Vagina (tissue), 2 donors: ENCODE data around the gene OXNAD1. TPM values are rescaled to one million over a fixed set of nuclear protein-coding genes. Genes with fewer than 3 reads are reported as not detected.

Experiments used
- DNase-seq, 2 donors: peaks; one replicate each; pipeline ENCODE4 v3.0.0-alpha.2; 2017; ENCODE audit errors: extremely low spot score in 2 of 2
- H3K27ac ChIP-seq: fragments of 200-600 bp; sonication (generic); one replicate; pipeline ENCODE4 v1.5.1; 2019
- H3K27me3 ChIP-seq: fragments of 200-600 bp; sonication (generic); one replicate; pipeline ENCODE4 v1.5.1; 2019
- H3K36me3 ChIP-seq, 2 donors: fragments of 200-600 bp; sonication (generic); one replicate each; pipeline ENCODE4 v1.5.1; 2017 to 2019
- H3K4me1 ChIP-seq: fragments of 200-600 bp; sonication (generic); one replicate; pipeline ENCODE4 v1.5.1; 2019
- H3K4me3 ChIP-seq, 2 donors: fragments of 200-600 bp; sonication (generic); 1 replicate in 1 of 2; 2 replicates in 1 of 2; pipeline ENCODE4 v1.5.1; 2016 to 2019
- H3K9me3 ChIP-seq: fragments of 200-600 bp; sonication (generic); one replicate; pipeline ENCODE4 v1.5.1; 2019
- CTCF ChIP-seq, 3 experiments: fragments of 450-650 bp in 2 of 3; fragments of 200-600 bp in 1 of 3; sonication (generic) in 1 of 3; IDR thresholded peaks; one replicate each; pipeline ENCODE4 v1.5.1; 2017 to 2019; ENCODE audit warnings: antibody characterized with exemption in 3 of 3, mild to moderate bottlenecking in 2 of 3, moderate library complexity in 2 of 3
- POLR2A ChIP-seq, 2 donors: fragments of 450-650 bp; IDR thresholded peaks; one replicate each; pipeline ENCODE4 v1.6.1; 2017; ENCODE audit warnings: antibody characterized with exemption in 2 of 2, mild to moderate bottlenecking in 2 of 2, moderate library complexity in 2 of 2
- POLR2AphosphoS5 ChIP-seq, 2 donors: sonication (generic); formaldehyde crosslinking; IDR thresholded peaks; one replicate each; pipeline ENCODE4 v1.9.0; 2017; ENCODE audit warnings: antibody characterized with exemption in 2 of 2, mild to moderate bottlenecking in 2 of 2, low read depth in 1 of 2; ENCODE audit not compliant: insufficient read depth in 1 of 2
- intact Hi-C: fragments of 100-400 bp; cut with DNase I; formaldehyde crosslinking; loops from one replicate; pipeline ENCODE4 v1.15.1; 2023
- total RNA-seq: library from RNA; depleted of rRNA; stranded (reverse); fragments of >200 nt; gene quantifications from one replicate; pipeline ENCODE4 v1.2.3, GENCODE V29; 2016

Gene OXNAD1
- total RNA-seq, 1 donor from 2014 or later, result 30.0 TPM

DNA sequence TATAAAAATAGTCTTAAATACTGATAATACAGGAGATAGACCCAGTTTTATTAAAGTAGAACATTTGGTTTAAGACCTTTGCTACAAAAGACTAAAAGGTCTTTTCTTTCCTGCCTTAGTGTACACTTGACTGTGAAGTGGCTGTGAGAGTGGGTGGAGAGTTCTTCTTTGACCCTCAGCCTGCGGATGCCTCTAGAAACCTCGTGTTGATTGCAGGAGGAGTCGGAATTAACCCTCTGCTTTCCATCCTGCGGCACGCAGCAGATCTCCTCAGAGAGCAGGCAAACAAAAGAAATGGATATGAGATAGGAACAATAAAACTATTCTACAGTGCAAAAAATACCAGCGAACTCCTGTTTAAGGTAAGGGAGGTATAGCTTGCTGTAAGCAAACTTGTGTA, 36.5 kb downstream of the OXNAD1 start:
- no peaks in the 10 kb centered on the region for H3K27me3 ChIP-seq
- TF ChIP-seq POLR2AphosphoS5 (IDR thresholded peaks at IDR 0.05; ENCODE audit: insufficient read depth in 1 of 2, low read depth in 1 of 2) (no peak), POLR2A (IDR thresholded peaks at IDR 0.05) (no peak), CTCF (IDR thresholded peaks at IDR 0.05) (no peak)
- H3K27ac ChIP-seq, result no peak overlapping the region
- H3K36me3 ChIP-seq, result peaks cover 0 to 18% of the 10 kb centered on the region in 2 donors
- DNase-seq, result no peak
- H3K4me3 ChIP-seq, result no peak overlapping the region
- intact Hi-C loops, result no loop called here
- no peaks in the 10 kb centered on the region for H3K4me1 ChIP-seq
- no peaks in the 10 kb centered on the region for H3K9me3 ChIP-seq

- H3K27me3 ChIP-seq, result no peaks in the 10 kb centered on the region
- H3K36me3 ChIP-seq, result peaks cover 0 to 15% of the 10 kb centered on the region in 2 donors
- TF ChIP-seq POLR2AphosphoS5 (IDR thresholded peaks at IDR 0.05; ENCODE audit: insufficient read depth in 1 of 2, low read depth in 1 of 2) (no peak), POLR2A (IDR thresholded peaks at IDR 0.05) (no peak), CTCF (IDR thresholded peaks at IDR 0.05) (no peak)
- intact Hi-C loops, result no loop called here
- DNase-seq, result no peak
- H3K27ac ChIP-seq, result no peak overlapping the region
- H3K4me3 ChIP-seq, result no peak overlapping the region
- H3K9me3 ChIP-seq, result no peaks in the 10 kb centered on the region
- H3K4me1 ChIP-seq, result no peaks in the 10 kb centered on the region
Measured at GRCh38 chr3:16302082-16302631, 37.1 kb downstream of the OXNAD1 start.

- Histone ChIP-seq H3K27me3 (no peaks in the 10 kb centered on the region), H3K36me3 (peaks cover 0 to 13% of the 10 kb centered on the region in 2 donors), H3K9me3 (no peaks in the 10 kb centered on the region), H3K4me3 (no peak overlapping the region), H3K27ac (no peak overlapping the region), H3K4me1 (no peaks in the 10 kb centered on the region)
- DNase-seq, result no peak
- TF ChIP-seq POLR2A (IDR thresholded peaks at IDR 0.05) (no peak), CTCF (IDR thresholded peaks at IDR 0.05) (no peak), POLR2AphosphoS5 (IDR thresholded peaks at IDR 0.05; ENCODE audit: insufficient read depth in 1 of 2, low read depth in 1 of 2) (no peak)
- intact Hi-C loops, result no loop called here
Measured at GRCh38 chr3:16303037-16303575, 38.1 kb downstream of the OXNAD1 start.

GRCh38 chr3:16304061-16305010, 39.3 kb downstream of the OXNAD1 start:
- Histone ChIP-seq H3K4me3 (no peak overlapping the region), H3K36me3 (peaks cover 0 to 13% of the 10 kb centered on the region in 2 donors), H3K9me3 (no peaks in the 10 kb centered on the region), H3K4me1 (no peaks in the 10 kb centered on the region), H3K27ac (no peak overlapping the region), H3K27me3 (no peaks in the 10 kb centered on the region)
- DNase-seq, result no peak
- TF ChIP-seq CTCF (IDR thresholded peaks at IDR 0.05), result no peak
- TF ChIP-seq POLR2AphosphoS5 (IDR thresholded peaks at IDR 0.05; ENCODE audit: insufficient read depth in 1 of 2, low read depth in 1 of 2), result no peak
- no peak for TF ChIP-seq POLR2A (IDR thresholded peaks at IDR 0.05)
- intact Hi-C loops, result no loop called here
